ENCODE data around the gene C12orf43. TPM values are rescaled to one million over a fixed set of nuclear protein-coding genes. Genes with fewer than 3 reads are reported as not detected.

Gene C12orf43
- total RNA-seq, 1 donor from 2014 or later = 12.3 TPM

GRCh38 chr12:120979862-120980696 is 36.2 kb downstream of the C12orf43 start:
- no peak for ATAC-seq
- Histone ChIP-seq H3K27me3 (ENCODE audit: low read depth) (no peaks in the 10 kb centered on the region), H3K9me3 (no peaks in the 10 kb centered on the region), H3K27ac (no peak overlapping the region), H3K4me1 (no peaks in the 10 kb centered on the region), H3K36me3 (no peaks in the 10 kb centered on the region), H3K4me3 (no peak overlapping the region)
- no peak for TF ChIP-seq CTCF (IDR thresholded peaks at IDR 0.05)
- no peak for DNase-seq
- intact Hi-C loops (cut with DNase I) = no loop called here

GRCh38 chr12:120979220-120979861 is 36.9 kb downstream of the C12orf43 start:
- intact Hi-C loops (cut with DNase I) = no loop called here
- Histone ChIP-seq H3K4me1 (no peaks in the 10 kb centered on the region), H3K4me3 (no peak overlapping the region), H3K9me3 (no peaks in the 10 kb centered on the region), H3K36me3 (no peaks in the 10 kb centered on the region), H3K27ac (no peak overlapping the region), H3K27me3 (ENCODE audit: low read depth) (no peaks in the 10 kb centered on the region)
- DNase-seq (no peak), ATAC-seq (no peak)
- no peak for TF ChIP-seq CTCF (IDR thresholded peaks at IDR 0.05)

GRCh38 chr12:120978296-120979219 is 37.7 kb downstream of the C12orf43 start, which contains the start of gene HNF1A:
Gene HNF1A, plus strand, starts transcription at chr12:120978543. Its CDS starts 226 bp downstream, at chr12:120978769.
- Histone ChIP-seq H3K36me3 (no peaks in the 10 kb centered on the region), H3K27me3 (ENCODE audit: low read depth) (no peaks in the 10 kb centered on the region), H3K9me3 (no peaks in the 10 kb centered on the region), H3K4me3 (no peak within 1 kb of the TSS), H3K4me1 (no peaks in the 10 kb centered on the region), H3K27ac (no peak within 1 kb of the TSS)
- no peak for TF ChIP-seq CTCF (IDR thresholded peaks at IDR 0.05)
- intact Hi-C loops (cut with DNase I) = no loop called here
- ATAC-seq (peak in 1 of 2 donors; percentile 20), DNase-seq (no peak)

- Histone ChIP-seq H3K4me3 (no peak overlapping the region), H3K4me1 (no peaks in the 10 kb centered on the region), H3K9me3 (no peaks in the 10 kb centered on the region), H3K27ac (no peak overlapping the region), H3K27me3 (ENCODE audit: low read depth) (no peaks in the 10 kb centered on the region), H3K36me3 (no peaks in the 10 kb centered on the region)
- ATAC-seq = no peak
- intact Hi-C loops (cut with DNase I) = no loop called here
- DNase-seq = no peak
- TF ChIP-seq CTCF (IDR thresholded peaks at IDR 0.05) = no peak
Measured at GRCh38 chr12:120977531-120978295, 38.6 kb downstream of the C12orf43 start.

All from lower lobe of right lung (tissue), 2 donors.